ENCODE measurements around the gene OLFM3.

The OLFM3 gene

DNA sequence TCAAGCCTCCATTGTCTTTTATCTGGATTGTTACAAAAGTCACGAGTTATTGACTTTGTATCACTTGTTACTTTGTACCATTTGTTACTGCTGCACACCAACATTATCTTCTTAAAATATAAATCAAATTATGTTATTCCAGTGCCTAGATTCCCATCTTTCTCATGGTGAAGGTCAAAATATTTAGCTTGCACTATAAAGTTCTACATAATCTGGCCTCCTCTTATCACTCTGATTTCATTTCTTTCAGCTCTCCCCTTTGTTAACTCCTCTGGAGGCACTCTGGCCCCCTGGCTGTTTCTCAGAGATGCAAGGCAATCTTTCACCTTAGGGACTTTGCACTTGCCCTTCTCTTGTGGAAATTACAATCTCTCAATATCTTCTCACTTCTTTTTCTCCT lies 143.8 kb downstream of the OLFM3 start:
- no peaks in the 10 kb centered on the region for H3K4me1 ChIP-seq (ENCODE audit: insufficient read depth, poor library complexity, severe bottlenecking)
- no peak overlapping the region for H3K27ac ChIP-seq (ENCODE audit: poor library complexity, severe bottlenecking)
- ATAC-seq (ENCODE audit: low read depth), result no peak
- no peaks in the 10 kb centered on the region for H3K9me3 ChIP-seq (ENCODE audit: severe bottlenecking)
- H3K27me3 ChIP-seq (ENCODE audit: insufficient read depth, poor library complexity, severe bottlenecking), result peaks cover 14% of the 10 kb centered on the region
- no peak for DNase-seq (ENCODE audit: low spot score)
- H3K36me3 ChIP-seq (ENCODE audit: low read depth), result no peaks in the 10 kb centered on the region
- no peak overlapping the region for H3K4me3 ChIP-seq (ENCODE audit: severe bottlenecking)
- TF ChIP-seq, protein P1, sequence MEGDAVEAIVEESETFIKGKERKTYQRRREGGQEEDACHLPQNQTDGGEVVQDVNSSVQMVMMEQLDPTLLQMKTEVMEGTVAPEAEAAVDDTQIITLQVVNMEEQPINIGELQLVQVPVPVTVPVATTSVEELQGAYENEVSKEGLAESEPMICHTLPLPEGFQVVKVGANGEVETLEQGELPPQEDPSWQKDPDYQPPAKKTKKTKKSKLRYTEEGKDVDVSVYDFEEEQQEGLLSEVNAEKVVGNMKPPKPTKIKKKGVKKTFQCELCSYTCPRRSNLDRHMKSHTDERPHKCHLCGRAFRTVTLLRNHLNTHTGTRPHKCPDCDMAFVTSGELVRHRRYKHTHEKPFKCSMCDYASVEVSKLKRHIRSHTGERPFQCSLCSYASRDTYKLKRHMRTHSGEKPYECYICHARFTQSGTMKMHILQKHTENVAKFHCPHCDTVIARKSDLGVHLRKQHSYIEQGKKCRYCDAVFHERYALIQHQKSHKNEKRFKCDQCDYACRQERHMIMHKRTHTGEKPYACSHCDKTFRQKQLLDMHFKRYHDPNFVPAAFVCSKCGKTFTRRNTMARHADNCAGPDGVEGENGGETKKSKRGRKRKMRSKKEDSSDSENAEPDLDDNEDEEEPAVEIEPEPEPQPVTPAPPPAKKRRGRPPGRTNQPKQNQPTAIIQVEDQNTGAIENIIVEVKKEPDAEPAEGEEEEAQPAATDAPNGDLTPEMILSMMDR (IDR thresholded peaks at IDR 0.05; ENCODE audit: poor library complexity, severe bottlenecking), result no peak

DNA sequence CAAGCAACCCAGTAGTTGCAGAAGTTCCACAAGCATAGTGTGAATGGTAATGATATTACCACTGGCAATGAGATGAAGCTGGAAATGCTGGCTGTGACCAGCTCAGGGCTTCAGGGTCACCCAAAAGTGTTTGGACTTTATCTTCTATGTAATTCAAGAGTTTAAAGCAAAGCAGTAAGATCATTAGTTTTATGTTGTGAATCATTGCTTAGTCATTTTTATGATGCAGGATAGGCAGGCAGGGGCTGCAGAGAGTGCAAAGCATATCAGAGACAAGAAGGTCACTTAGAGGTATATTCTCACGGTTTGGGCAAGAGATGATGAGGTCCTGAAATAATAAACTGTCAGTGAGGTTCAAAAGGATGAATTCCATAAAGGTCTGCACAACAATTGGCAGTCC lies 147.4 kb downstream of the OLFM3 start:
- TF ChIP-seq, protein P1 (IDR thresholded peaks at IDR 0.05; ENCODE audit: poor library complexity, severe bottlenecking), result no peak
- Histone ChIP-seq H3K27me3 (ENCODE audit: insufficient read depth, poor library complexity, severe bottlenecking) (peaks cover 24% of the 10 kb centered on the region), H3K4me3 (ENCODE audit: severe bottlenecking) (no peak overlapping the region), H3K27ac (ENCODE audit: poor library complexity, severe bottlenecking) (no peak overlapping the region), H3K36me3 (ENCODE audit: low read depth) (no peaks in the 10 kb centered on the region), H3K9me3 (ENCODE audit: severe bottlenecking) (no peaks in the 10 kb centered on the region), H3K4me1 (ENCODE audit: insufficient read depth, poor library complexity, severe bottlenecking) (no peaks in the 10 kb centered on the region)
- DNase-seq (ENCODE audit: low spot score) (no peak), ATAC-seq (ENCODE audit: low read depth) (0 out of 3 replicates have a peak, but pooled peaks have one; percentile 17)

DNA sequence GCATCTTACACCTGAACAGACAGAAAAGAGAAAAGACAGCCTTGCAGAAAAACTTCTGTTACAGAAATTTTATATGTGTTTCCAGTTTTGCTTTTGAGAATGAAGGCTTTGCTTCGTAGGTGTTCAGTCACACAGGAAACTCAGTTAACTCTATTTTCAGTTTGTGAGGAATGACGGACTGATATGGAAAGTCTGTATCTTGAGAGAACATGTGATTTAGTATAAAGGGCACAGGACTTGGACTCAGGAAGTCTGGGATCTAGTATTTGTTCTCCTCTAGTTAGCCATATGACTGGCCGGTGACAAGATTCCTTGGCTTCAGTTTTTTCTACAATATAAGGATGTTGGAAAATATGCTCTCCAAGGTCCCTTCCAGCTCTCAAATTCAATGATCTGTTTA lies 149.1 kb downstream of the OLFM3 start:
- Histone ChIP-seq H3K4me1 (ENCODE audit: insufficient read depth, poor library complexity, severe bottlenecking) (no peaks in the 10 kb centered on the region), H3K27me3 (ENCODE audit: insufficient read depth, poor library complexity, severe bottlenecking) (peaks cover 27% of the 10 kb centered on the region), H3K4me3 (ENCODE audit: severe bottlenecking) (no peak overlapping the region), H3K36me3 (ENCODE audit: low read depth) (no peaks in the 10 kb centered on the region), H3K9me3 (ENCODE audit: severe bottlenecking) (no peaks in the 10 kb centered on the region), H3K27ac (ENCODE audit: poor library complexity, severe bottlenecking) (no peak overlapping the region)
- no peak for DNase-seq (ENCODE audit: low spot score)
- TF ChIP-seq, protein P1 (IDR thresholded peaks at IDR 0.05; ENCODE audit: poor library complexity, severe bottlenecking), result no peak
- ATAC-seq (ENCODE audit: low read depth), result no peak

DNA sequence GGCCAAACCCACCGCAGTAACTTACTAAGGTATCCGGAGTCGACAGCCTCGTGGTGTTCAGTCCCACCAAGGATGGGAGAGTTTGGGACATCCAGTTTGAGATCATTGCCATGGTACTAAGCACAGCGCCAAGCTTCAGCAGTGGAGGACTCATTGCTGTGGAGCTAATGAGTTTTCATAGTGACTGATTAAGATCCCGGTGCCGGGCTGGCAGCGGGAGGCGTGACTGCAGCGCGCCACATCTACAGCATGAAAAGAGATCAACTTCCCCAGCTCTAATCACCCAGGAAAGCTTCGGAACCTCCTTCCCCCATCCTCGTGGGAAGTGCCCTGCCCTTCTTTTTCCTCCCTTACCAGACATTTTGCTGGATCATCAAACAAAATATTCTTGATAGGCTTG lies 149.9 kb downstream of the OLFM3 start:
- Histone ChIP-seq H3K27me3 (ENCODE audit: insufficient read depth, poor library complexity, severe bottlenecking) (peaks cover 28% of the 10 kb centered on the region), H3K4me1 (ENCODE audit: insufficient read depth, poor library complexity, severe bottlenecking) (no peaks in the 10 kb centered on the region), H3K36me3 (ENCODE audit: low read depth) (no peaks in the 10 kb centered on the region), H3K9me3 (ENCODE audit: severe bottlenecking) (no peaks in the 10 kb centered on the region), H3K27ac (ENCODE audit: poor library complexity, severe bottlenecking) (no peak overlapping the region), H3K4me3 (ENCODE audit: severe bottlenecking) (no peak overlapping the region)
- no peak for DNase-seq (ENCODE audit: low spot score)
- TF ChIP-seq, protein P1 (IDR thresholded peaks at IDR 0.05; ENCODE audit: poor library complexity, severe bottlenecking), result no peak
- ATAC-seq (ENCODE audit: low read depth), result no peak

DNA sequence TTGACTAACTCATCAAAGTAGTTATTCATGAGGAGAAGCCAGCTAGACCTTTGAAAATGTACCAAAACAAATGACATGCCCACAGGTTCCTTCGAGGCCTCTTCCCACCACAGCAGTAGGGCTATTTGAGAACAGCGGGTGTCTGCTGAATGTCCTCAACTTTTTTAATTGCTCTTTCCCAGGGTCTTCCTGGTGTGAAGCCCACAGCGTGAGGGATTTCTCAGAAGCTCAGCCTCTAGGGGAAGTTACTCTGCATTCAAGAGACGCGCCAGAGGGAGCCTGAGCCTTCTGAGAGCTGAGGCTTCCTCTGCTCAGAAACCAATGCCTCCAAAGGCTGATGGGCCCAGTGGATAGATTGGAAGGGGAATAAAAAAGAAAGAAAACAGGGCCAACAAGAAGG lies 153.6 kb downstream of the OLFM3 start:
- Histone ChIP-seq H3K4me1 (ENCODE audit: insufficient read depth, poor library complexity, severe bottlenecking) (no peaks in the 10 kb centered on the region), H3K27me3 (ENCODE audit: insufficient read depth, poor library complexity, severe bottlenecking) (peaks cover 23% of the 10 kb centered on the region), H3K36me3 (ENCODE audit: low read depth) (no peaks in the 10 kb centered on the region), H3K4me3 (ENCODE audit: severe bottlenecking) (no peak overlapping the region), H3K9me3 (ENCODE audit: severe bottlenecking) (no peaks in the 10 kb centered on the region), H3K27ac (ENCODE audit: poor library complexity, severe bottlenecking) (no peak overlapping the region)
- ATAC-seq (ENCODE audit: low read depth) (no peak), DNase-seq (ENCODE audit: low spot score) (no peak)
- TF ChIP-seq, protein P1 (IDR thresholded peaks at IDR 0.05; ENCODE audit: poor library complexity, severe bottlenecking), result no peak
